NCI-H2107 (cell line): ENCODE results near the gene ITGA4.

ENCODE experiments used
- DNase-seq: peaks from one replicate; lab custom pipeline; 2025; lab: John Stamatoyannopoulos, UW

Gene ITGA4

GRCh38 chr2:181458871-181459270, 1.7 kb downstream of the ITGA4 start:
- no peak for DNase-seq

DNA sequence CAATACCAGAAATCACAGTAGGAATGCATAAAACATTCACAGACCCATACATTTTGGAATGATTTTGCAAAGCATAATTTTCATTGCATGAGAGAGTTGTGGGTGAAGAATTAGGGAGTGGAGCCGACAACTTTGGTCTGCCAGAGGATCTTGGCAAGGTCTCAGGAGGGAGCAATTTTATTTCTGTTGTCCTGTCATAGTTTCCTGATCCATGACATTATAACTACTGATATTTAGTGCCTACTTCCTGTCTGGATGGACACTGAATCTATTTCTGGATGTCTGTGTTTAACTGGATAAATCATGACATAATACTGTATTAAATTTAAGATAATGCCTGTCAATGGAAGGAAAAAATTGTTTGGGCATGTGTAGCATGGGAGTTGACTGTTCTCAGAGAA, 2.4 kb downstream of the ITGA4 start:
- no peak for DNase-seq

- DNase-seq: no peak
Measured at GRCh38 chr2:181461056-181461997, 4.1 kb downstream of the ITGA4 start.

GRCh38 chr2:181462033-181462432, 4.8 kb downstream of the ITGA4 start:
- no peak for DNase-seq

DNA sequence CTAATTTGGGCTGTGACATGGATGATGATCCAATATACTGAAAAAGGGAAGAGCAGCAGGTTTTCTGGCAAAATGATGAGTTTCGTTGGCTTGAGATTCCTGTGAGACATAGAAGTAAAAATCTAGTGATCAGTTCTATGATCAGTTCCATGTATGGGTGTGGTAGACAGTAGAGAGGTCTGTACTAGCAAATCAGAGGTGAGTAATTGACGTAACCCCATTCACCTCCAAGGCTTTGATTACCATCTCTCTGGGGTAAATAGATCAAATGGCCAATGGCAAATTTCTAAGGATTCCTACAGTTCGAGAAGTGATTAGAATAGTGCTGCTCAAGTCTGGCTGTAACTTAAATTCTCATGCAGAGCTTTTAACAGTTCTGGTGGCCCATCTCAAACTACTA, 6.4 kb downstream of the ITGA4 start:
- DNase-seq: no peak

GRCh38 chr2:181464966-181465365, 7.8 kb downstream of the ITGA4 start:
- DNase-seq: no peak

DNA sequence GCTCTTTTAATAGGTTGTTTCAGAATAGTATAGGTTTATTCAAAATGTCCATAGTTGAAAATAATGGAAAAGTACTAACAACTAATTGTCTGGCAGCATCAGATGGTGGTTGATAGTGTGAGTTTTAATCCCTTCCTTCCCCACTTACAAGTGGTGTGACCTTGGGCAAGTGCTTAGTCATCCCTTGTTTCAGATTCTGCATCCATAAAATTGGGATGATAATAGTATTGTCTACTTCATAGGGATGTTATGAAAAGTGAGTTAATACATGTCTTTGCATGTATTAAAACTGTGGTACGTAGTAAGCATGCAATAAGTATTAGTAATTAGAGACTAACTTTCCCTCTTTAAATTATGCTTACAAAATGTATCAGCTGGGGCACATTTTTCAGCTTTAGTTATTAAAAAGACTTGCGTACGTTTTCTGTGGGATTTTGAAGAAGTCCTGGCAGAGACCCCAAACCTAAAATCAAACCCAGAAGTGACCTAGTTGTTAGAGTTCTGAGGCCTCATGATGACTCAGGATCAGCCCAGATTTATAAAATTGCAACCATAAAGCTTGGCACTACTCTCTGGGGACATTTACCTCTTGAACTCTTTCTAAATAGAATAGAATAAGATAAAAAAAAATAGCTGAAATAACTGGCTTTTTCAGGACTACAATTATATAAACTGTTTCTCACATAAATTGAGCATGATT, 8.6 kb downstream of the ITGA4 start:
- no peak for DNase-seq

- peak; percentile 3 for DNase-seq
Measured at GRCh38 chr2:181466661-181467576, 9.7 kb downstream of the ITGA4 start.

DNA sequence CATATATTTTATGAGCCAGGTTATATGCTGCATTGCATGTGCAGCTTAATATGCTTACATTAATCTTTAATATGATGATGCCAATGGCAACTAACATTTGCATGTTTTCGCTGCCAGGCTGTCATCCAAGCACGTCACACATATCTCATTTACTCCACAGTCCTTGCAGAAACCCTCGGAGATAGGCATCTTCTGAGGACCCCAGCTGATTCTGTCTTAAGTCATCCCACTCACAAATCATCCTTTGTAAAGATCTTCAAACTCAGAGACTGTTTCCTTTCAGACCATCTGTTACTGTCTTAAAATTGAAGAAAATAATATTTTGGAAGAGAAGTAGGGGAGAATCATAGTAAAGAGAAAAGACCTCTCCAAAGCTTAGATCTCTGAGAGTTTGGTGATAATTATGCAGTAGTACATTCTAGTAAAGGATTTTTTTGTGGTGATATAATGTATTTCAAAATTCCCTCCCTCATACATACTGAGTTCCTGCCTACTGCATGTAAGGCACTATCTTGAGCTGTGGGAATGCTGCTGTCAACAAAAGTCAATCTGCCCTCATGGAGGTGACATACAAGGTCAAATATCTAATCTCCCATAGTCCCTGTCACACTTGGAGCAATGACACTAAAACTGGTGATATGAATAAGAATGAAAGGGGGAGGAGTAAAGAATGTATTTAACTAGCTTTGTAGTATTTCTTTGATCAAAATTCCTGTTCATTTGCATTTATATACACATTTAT, 11.0 kb downstream of the ITGA4 start:
- no peak for DNase-seq

GRCh38 chr2:181468811-181469210, 11.6 kb downstream of the ITGA4 start:
- no peak for DNase-seq

DNA sequence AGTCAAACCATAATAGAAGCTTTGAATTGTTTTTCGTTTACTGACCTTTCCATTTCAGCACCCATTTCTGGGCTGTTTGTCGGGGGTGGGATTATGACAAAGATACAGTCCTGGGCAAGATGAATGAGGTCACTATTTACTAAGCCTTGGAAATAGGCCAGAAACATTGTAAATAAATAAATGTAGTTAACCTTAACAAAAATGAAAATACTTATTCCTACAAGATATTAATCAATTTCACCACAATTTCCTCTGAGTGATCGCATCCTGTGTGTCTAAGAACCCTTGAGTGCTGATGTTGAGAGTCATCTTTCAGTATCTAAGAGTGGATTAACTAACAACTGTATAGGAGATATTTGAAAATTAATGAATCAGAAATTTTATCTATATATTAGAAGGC, 14.0 kb downstream of the ITGA4 start:
- no peak for DNase-seq

DNA sequence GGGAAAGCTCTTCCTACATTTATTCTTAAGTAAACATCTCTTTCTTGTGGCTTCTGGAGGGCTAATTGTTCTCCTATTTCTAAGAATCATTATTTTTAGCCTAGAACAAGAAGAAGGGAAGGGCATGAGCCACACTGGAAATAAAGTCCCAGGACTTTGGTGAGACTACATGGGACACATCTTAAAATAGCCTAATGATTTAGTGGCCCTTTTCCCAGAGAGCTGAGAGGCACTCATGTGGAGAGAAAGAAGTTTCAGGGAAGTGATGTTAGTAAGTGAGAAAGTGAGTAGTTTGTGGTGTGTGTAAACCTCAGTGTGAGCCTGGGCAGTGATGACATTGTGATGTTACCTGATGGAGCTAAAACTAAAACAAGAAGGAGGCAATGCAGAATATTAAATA, 14.6 kb downstream of the ITGA4 start:
- no peak for DNase-seq

- DNase-seq: no peak
Measured at GRCh38 chr2:181472990-181473389, 15.8 kb downstream of the ITGA4 start.

DNA sequence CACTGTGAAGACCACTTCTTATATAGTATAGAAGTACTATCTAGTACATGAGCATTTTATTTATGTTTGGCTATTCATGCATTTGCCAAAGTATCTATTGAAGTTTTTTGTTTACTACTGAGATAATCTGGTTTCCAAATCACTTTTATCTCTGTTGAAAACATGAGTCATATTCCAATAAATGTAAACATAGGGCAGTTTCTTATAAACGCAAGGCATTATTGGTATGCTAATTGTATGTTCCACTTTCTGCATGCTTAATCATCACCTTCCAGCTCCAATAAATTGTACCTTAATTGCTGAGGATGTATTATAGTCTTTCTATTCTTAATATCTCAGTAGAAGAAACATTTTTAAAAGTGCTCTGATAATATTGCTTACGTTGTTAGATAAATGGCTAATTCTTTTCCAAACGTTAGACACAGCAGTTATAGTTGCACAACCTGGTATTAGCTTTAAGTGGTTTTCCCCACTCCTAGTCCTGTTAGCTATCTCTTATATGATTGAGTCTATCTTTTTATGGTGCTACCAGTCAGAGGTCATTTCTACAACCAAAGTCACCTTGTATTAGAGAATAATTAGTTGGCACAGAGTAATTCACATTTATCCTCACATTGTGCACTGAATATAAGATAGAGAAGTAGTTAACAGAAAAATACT, 17.2 kb downstream of the ITGA4 start:
- no peak for DNase-seq

GRCh38 chr2:181483211-181483610, 26.0 kb downstream of the ITGA4 start:
- no peak for DNase-seq

DNA sequence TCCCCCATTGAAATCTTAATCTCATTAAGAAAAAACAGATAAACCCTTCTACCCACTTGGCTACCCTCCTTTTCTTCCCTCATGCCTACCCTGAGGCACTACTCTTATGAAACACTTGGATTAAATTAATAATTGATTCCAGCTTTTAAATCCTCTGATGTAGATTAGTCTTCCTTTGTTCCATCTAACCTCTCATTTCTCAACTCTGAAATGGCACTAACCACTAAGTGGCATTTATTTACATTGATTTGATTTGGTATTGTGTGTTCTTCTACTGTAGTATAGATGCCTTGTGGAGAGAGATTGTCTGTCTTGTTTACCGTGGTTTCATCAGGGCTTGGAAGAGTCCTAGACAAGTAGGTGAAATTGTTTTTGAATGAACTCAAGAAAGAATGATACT, 26.7 kb downstream of the ITGA4 start:
- DNase-seq: peak; percentile 1

DNA sequence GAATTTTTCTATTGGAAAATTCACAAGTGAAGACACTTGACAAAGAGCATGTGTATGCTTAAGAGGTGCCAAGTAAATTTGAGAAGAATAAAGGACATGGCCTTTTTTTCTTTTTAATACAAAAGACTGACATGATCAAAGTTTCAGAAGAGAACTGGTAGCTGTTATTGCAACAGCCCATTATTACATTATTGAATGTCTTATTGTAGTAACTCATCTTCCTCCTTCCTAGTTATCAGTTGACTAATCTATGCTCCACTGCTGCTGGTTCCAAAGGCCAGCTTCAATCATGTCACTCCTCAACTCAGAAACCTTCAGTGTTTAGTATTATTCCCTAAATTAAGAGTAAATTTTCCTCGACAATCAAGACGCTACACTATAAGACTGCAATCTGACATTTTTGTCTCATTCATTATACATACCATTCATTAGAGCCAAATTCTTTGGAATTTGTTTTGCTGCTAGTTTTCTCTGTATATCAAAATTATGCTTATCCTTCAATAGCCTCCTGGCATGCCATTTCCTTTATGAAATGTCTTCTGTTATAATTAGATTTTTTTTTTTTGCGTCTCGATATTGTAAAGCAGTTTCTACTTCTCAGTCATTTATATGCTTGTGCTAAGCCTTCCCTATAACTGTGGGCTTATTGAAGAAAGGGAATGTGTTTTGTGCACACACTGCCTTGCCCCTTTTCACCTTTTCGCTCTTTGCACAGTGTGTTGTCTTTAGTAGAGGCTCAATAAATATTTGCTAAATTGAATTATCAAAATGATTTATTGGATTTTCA, 27.9 kb downstream of the ITGA4 start:
- no peak for DNase-seq

DNA sequence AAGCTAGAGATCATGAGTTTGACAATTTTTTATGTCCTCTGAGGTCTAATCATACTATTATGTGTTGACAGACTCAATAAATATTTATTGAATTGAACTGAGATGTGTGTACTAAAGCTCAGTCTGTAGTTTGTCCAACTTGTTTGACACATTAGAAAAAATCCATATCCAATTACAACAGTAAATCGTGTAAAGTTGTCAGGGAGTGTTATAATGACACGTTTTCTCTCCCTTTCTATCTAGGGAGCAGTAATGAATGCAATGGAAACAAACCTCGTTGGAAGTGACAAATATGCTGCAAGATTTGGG, 28.4 kb downstream of the ITGA4 start:
- no peak for DNase-seq

DNA sequence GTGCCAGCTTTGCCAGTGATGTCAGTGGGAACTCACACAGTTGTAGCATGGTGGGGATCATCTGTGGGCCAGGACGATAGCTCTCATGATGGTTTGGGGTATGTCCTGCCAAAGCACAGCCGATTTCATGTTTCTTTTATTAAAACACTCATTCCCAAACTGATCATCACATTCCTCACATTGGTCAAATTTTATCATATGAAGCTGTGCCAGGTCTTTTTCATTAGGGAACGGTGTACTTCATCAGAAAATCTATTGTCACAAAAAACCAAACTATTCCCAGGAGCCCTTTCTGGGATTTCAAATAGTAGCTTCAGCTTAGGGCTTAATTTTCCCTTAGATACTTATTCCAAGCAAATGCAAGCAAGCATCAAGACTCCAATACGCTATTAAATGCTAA, 42.0 kb downstream of the ITGA4 start:
- DNase-seq: no peak

- no peak for DNase-seq
Measured at GRCh38 chr2:181500201-181500600, 43.0 kb downstream of the ITGA4 start.
